Measurements from ENCODE around the gene PIEZO2.

DNA sequence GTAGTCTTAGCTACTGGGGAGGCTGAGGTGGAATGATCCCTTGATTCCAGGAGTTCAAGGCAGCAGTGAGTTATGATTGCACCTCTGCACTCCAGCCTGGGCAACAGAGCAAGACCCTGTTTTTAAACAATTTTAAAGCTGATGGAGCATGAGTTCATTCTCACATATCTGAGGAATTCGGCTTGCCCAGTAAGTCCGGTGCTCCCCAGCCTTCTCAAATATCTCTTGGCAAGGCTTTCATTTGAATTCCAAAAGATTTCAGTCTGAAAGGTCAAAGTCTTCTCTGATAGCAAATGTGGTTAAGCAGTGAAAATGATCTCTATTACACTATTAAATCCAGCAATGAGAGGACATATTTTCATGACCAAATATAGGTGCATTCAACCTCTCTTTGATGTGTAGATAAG, 27.9 kb downstream of the PIEZO2 start:
- TF ChIP-seq CTCF (tag by site-specific recombination; IDR thresholded peaks at IDR 0.05) (no peak), ZNF239 (tag by site-specific recombination; IDR thresholded peaks at IDR 0.05) (no peak), KLF9 (tag by site-specific recombination; IDR thresholded peaks at IDR 0.05; ENCODE audit: low read depth) (no peak), PRDM1 (tag by site-specific recombination; IDR thresholded peaks at IDR 0.05) (no peak), ZNF214 (tag by site-specific recombination; IDR thresholded peaks at IDR 0.05; ENCODE audit: borderline replicate concordance) (no peak), ZNF274 (IDR thresholded peaks at IDR 0.05; ENCODE audit: low read length) (no peak), ZNF274 (tag by site-specific recombination; IDR thresholded peaks at IDR 0.05; ENCODE audit: borderline replicate concordance) (no peak), YY1 (tag by site-specific recombination; IDR thresholded peaks at IDR 0.05) (no peak), ZNF362 (tag by site-specific recombination; IDR thresholded peaks at IDR 0.05) (no peak), ZNF707 (tag by site-specific recombination; IDR thresholded peaks at IDR 0.05) (no peak), ZNF24 (tag by site-specific recombination; IDR thresholded peaks at IDR 0.05) (no peak)
- TF ChIP-seq, protein P1, sequence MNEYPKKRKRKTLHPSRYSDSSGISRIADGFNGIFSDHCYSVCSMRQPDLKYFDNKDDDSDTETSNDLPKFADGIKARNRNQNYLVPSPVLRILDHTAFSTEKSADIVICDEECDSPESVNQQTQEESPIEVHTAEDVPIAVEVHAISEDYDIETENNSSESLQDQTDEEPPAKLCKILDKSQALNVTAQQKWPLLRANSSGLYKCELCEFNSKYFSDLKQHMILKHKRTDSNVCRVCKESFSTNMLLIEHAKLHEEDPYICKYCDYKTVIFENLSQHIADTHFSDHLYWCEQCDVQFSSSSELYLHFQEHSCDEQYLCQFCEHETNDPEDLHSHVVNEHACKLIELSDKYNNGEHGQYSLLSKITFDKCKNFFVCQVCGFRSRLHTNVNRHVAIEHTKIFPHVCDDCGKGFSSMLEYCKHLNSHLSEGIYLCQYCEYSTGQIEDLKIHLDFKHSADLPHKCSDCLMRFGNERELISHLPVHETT (tag by site-specific recombination; IDR thresholded peaks at IDR 0.05) = no peak
- TF ChIP-seq, protein P2, sequence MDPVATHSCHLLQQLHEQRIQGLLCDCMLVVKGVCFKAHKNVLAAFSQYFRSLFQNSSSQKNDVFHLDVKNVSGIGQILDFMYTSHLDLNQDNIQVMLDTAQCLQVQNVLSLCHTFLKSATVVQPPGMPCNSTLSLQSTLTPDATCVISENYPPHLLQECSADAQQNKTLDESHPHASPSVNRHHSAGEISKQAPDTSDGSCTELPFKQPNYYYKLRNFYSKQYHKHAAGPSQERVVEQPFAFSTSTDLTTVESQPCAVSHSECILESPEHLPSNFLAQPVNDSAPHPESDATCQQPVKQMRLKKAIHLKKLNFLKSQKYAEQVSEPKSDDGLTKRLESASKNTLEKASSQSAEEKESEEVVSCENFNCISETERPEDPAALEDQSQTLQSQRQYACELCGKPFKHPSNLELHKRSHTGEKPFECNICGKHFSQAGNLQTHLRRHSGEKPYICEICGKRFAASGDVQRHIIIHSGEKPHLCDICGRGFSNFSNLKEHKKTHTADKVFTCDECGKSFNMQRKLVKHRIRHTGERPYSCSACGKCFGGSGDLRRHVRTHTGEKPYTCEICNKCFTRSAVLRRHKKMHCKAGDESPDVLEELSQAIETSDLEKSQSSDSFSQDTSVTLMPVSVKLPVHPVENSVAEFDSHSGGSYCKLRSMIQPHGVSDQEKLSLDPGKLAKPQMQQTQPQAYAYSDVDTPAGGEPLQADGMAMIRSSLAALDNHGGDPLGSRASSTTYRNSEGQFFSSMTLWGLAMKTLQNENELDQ (tag by site-specific recombination; IDR thresholded peaks at IDR 0.05; ENCODE audit: low read depth) = no peak
- TF ChIP-seq, protein P3, sequence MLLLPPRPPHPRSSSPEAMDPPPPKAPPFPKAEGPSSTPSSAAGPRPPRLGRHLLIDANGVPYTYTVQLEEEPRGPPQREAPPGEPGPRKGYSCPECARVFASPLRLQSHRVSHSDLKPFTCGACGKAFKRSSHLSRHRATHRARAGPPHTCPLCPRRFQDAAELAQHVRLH (tag by site-specific recombination; IDR thresholded peaks at IDR 0.05) = no peak
- TF ChIP-seq, protein P4, sequence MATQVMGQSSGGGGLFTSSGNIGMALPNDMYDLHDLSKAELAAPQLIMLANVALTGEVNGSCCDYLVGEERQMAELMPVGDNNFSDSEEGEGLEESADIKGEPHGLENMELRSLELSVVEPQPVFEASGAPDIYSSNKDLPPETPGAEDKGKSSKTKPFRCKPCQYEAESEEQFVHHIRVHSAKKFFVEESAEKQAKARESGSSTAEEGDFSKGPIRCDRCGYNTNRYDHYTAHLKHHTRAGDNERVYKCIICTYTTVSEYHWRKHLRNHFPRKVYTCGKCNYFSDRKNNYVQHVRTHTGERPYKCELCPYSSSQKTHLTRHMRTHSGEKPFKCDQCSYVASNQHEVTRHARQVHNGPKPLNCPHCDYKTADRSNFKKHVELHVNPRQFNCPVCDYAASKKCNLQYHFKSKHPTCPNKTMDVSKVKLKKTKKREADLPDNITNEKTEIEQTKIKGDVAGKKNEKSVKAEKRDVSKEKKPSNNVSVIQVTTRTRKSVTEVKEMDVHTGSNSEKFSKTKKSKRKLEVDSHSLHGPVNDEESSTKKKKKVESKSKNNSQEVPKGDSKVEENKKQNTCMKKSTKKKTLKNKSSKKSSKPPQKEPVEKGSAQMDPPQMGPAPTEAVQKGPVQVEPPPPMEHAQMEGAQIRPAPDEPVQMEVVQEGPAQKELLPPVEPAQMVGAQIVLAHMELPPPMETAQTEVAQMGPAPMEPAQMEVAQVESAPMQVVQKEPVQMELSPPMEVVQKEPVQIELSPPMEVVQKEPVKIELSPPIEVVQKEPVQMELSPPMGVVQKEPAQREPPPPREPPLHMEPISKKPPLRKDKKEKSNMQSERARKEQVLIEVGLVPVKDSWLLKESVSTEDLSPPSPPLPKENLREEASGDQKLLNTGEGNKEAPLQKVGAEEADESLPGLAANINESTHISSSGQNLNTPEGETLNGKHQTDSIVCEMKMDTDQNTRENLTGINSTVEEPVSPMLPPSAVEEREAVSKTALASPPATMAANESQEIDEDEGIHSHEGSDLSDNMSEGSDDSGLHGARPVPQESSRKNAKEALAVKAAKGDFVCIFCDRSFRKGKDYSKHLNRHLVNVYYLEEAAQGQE (tag by site-specific recombination; IDR thresholded peaks at IDR 0.05) = no peak
